Measurements from ENCODE around the gene IRF4. TPM values are rescaled to one million over a fixed set of nuclear protein-coding genes. Genes with fewer than 3 reads are reported as not detected.

The IRF4 gene
- total RNA-seq, 4 donors from 2014 or later, result 6.6 to 21.2 (median 8.8) TPM

DNA sequence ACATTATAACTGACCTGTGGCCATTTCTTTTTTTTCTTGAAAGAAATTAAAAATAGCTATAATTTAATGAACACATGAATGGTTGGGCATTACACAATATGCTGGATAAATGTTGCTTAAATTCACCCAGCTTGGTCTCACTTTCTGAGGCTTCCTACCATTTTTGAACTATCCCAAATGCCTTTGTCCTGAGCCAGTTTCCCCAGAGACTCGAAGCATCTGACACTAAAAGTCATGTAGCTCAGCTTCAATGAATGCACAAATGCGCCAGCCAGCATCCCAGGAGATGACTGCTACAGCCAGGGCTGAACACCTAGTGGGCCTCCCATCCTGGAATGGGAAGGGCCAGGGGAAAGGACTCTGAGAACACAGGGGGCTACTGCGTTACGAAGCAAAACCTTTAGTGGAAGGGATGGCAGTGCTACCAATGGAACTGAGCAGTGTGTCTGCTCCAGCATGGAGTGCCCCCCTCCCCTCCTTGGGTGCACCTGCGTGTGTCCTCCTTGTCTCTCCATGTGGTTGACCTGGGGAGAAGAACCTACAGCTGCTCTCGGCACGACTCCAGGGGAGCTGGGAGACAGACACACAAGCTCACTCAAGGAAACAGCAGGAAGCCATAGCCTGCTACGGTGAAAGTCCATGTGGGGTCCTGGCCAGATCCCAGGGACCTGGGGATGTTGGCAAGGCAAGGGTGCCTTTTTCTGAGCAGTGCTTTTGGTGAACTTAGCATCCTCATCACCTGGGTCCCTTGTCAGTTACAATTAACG, 60.9 kb downstream of the IRF4 start:
- no peak overlapping the region for H3K4me3 ChIP-seq (ENCODE audit: low read depth, poor library complexity, severe bottlenecking)
- DNase-seq (ENCODE audit: low spot score in 2 of 2), result peak in 1 of 2 donors; percentile 39
- TF ChIP-seq, protein P1, sequence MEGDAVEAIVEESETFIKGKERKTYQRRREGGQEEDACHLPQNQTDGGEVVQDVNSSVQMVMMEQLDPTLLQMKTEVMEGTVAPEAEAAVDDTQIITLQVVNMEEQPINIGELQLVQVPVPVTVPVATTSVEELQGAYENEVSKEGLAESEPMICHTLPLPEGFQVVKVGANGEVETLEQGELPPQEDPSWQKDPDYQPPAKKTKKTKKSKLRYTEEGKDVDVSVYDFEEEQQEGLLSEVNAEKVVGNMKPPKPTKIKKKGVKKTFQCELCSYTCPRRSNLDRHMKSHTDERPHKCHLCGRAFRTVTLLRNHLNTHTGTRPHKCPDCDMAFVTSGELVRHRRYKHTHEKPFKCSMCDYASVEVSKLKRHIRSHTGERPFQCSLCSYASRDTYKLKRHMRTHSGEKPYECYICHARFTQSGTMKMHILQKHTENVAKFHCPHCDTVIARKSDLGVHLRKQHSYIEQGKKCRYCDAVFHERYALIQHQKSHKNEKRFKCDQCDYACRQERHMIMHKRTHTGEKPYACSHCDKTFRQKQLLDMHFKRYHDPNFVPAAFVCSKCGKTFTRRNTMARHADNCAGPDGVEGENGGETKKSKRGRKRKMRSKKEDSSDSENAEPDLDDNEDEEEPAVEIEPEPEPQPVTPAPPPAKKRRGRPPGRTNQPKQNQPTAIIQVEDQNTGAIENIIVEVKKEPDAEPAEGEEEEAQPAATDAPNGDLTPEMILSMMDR (IDR thresholded peaks at IDR 0.05), result no peak
- TF ChIP-seq POLR2A (IDR thresholded peaks at IDR 0.05), result no peak
- intact Hi-C loops (cut with DNase I; ENCODE audit: low total_unique reads), result no loop called here
- 67 to 84% methylated on average over 9 of the region's 9 CpGs for WGBS, 2 donors

DNA sequence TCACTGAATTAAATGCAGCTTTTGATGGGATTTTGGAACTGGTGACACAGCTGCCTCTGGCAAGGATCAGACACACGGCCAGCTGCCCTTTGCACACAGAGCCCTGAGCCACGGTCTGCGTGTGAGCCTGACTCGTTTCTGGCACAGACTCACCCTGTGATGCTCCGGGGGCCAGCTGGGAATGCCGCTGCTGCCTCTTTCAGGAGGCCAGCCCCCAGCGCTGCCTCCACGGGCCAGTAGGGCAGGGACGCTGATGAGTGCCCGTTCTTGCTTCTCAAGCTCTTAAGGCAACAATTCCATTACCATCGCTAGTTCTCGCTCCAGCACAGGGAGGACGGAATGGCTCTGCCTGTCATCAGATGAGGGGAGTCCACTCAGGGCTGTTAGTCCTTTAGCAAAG, 61.6 kb downstream of the IRF4 start:
- TF ChIP-seq POLR2A (IDR thresholded peaks at IDR 0.05), result no peak
- TF ChIP-seq, protein P1 (IDR thresholded peaks at IDR 0.05), result no peak
- intact Hi-C loops (cut with DNase I; ENCODE audit: low total_unique reads), result no loop called here
- peak; percentile 63 to 93 for DNase-seq (ENCODE audit: low spot score in 2 of 2)
- 50% methylated on average over 5 to 12 of the region's 13 CpGs for WGBS, 2 donors
- H3K4me3 ChIP-seq (ENCODE audit: low read depth, poor library complexity, severe bottlenecking), result no peak overlapping the region

DNA sequence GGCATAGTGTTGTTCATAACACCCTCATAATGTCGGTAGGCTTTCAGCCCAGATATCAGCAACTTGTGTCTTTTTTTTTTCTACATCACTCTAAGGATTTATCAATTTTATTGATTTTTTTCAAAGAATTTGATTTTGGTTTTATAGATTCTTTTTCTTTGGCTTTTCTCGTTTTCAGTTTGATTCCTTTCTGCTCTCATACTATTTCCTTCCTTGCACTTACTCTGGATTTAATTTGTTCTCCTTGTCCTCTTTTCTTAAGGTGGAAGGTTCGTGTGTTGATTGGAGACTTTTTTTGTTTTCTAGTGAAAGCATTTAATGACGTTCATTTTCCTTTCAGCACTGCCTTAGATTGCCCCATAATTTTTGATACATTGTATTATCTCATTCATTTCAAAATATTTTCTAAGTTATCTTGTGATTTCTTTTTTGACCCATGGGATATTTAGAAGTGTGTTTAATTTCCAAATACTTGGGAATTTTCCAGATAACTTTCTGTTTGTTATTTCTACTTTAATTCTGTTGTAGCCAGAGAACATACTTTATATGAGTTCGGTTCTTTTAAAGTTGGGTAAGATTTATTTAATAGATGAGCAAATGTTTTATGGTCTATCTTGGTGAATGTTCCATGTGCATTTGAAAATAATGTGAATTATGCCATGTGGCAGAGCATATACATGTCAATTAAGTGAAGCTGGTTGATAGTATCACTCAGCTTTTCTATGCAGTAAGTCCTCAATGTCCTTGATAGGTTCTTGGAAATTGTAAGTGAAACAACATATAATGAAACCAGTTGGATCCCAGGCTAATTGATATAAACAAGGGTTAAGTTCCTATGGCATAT, 62.8 kb downstream of the IRF4 start:
- intact Hi-C loops (cut with DNase I; ENCODE audit: low total_unique reads), result no loop called here
- H3K4me3 ChIP-seq (ENCODE audit: low read depth, poor library complexity, severe bottlenecking), result no peak overlapping the region
- WGBS, 2 donors, result 59 to 60% methylated on average over 5 of the region's 5 CpGs
- no peak for DNase-seq (ENCODE audit: low spot score in 2 of 2)
- TF ChIP-seq, protein P1 (IDR thresholded peaks at IDR 0.05), result no peak
- no peak for TF ChIP-seq POLR2A (IDR thresholded peaks at IDR 0.05)

DNA sequence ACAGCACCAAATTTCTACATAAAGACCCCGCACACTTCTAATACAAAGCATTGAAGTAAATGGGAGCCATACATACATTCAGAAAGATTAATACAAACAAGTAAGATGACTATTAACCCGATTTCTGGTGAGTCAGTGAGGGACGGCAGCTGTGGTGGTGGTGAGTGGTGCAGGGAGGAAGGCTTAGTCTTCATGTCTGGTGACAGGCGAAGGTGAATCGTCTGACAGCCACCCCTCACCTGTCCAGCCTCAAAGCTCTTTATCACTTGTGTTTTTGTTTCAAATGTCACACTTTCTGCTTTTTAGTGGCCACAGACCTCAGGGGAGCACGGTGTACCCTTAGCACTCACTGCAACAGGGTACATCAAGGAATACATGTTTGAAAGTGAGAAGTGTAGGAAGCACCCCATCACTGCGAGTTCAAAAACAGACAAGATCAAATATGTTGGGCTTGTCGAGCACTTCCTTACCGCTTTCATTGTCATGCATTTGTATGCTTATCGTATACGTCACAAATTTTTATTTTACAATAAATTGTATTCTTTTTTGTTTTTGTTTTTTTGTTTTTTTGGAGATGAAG, 63.5 kb downstream of the IRF4 start:
- no peak for DNase-seq (ENCODE audit: low spot score in 2 of 2)
- intact Hi-C loops (cut with DNase I; ENCODE audit: low total_unique reads), result no loop called here
- no peak overlapping the region for H3K4me3 ChIP-seq (ENCODE audit: low read depth, poor library complexity, severe bottlenecking)
- WGBS, 2 donors, result 84 to 89% methylated on average over 11 of the region's 11 CpGs
- no peak for TF ChIP-seq POLR2A (IDR thresholded peaks at IDR 0.05)
- TF ChIP-seq, protein P1 (IDR thresholded peaks at IDR 0.05), result no peak

DNA sequence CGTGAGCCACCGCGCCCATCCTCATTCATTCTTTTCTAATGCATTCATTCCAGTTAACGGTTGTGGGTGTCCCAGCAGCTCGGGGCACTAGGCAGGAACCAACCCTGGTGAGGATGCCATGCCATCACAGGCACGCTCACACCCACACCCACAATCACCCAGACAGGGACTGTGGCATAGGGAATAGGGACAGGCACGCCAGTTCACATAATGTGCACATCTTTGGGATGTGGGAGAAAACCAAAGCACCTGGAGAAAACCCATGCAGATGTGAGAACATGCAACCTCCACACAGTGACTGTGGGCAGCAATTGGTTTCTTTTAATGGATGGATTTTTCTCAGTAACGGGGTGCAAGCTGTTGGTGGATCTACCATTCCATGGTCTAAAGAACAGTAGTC, 64.3 kb downstream of the IRF4 start:
- TF ChIP-seq POLR2A (IDR thresholded peaks at IDR 0.05), result no peak
- TF ChIP-seq, protein P1 (IDR thresholded peaks at IDR 0.05), result no peak
- intact Hi-C loops (cut with DNase I; ENCODE audit: low total_unique reads), result no loop called here
- H3K4me3 ChIP-seq (ENCODE audit: low read depth, poor library complexity, severe bottlenecking), result no peak overlapping the region
- DNase-seq (ENCODE audit: low spot score in 2 of 2), result no peak
- WGBS, 2 donors, result 90 to 93% methylated on average over 8 of the region's 8 CpGs
